ENCODE data around the gene PDE4A.
A peak's percentile ranks its signal among the peaks of the same experiment; 100 is the strongest.

PDE4A gene

DNA sequence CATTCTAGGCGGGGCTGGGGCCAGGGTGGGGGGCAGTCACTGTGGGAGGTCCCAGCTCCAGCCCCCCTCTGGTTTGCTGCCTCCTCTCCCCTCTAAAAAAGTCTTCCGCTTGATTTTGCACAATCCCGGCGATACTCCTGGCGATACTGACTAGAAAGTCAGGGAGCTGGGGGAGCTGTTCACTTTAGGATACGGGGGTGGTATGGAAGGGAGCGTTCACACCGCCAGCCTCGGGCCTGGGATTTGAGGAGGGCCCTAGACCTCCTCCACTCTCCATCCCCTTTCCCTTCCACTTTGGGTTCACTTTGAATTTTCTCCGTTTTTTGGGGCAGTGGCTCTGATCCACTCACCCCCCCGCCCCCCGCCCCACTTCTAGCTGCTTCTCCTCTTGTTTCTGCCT is 47.8 kb downstream of the PDE4A start:
- TF ChIP-seq, protein P1, sequence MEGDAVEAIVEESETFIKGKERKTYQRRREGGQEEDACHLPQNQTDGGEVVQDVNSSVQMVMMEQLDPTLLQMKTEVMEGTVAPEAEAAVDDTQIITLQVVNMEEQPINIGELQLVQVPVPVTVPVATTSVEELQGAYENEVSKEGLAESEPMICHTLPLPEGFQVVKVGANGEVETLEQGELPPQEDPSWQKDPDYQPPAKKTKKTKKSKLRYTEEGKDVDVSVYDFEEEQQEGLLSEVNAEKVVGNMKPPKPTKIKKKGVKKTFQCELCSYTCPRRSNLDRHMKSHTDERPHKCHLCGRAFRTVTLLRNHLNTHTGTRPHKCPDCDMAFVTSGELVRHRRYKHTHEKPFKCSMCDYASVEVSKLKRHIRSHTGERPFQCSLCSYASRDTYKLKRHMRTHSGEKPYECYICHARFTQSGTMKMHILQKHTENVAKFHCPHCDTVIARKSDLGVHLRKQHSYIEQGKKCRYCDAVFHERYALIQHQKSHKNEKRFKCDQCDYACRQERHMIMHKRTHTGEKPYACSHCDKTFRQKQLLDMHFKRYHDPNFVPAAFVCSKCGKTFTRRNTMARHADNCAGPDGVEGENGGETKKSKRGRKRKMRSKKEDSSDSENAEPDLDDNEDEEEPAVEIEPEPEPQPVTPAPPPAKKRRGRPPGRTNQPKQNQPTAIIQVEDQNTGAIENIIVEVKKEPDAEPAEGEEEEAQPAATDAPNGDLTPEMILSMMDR (IDR thresholded peaks at IDR 0.05; ENCODE audit: borderline replicate concordance, insufficient read depth, low read depth, low read length): no peak
- H3K4me3 ChIP-seq (ENCODE audit: low read depth, low read length): no peak overlapping the region

DNA sequence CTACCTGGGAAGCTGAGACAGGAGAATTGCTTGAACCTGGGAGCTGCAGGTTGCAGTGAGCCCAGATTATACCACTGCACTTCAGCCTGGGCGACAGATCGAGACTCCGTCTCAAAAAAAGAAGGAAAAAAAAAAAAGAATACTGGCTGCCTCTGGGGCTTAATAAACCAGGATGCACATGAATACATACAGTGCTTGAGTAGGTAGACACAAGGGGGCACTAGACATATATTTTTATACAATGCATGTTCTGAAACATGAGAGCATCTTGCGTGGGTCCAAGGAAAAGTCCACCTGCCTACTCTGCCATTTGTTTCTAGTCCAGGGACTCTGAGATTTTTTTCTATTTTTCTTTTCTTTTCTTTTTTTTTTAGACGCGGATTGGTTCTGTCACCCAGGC is 51.6 kb downstream of the PDE4A start:
- no peak overlapping the region for H3K4me3 ChIP-seq (ENCODE audit: low read depth, low read length)
- TF ChIP-seq, protein P1 (IDR thresholded peaks at IDR 0.05; ENCODE audit: borderline replicate concordance, insufficient read depth, low read depth, low read length): peak; percentile 9; the same call in 1 of the 2 replicates

DNA sequence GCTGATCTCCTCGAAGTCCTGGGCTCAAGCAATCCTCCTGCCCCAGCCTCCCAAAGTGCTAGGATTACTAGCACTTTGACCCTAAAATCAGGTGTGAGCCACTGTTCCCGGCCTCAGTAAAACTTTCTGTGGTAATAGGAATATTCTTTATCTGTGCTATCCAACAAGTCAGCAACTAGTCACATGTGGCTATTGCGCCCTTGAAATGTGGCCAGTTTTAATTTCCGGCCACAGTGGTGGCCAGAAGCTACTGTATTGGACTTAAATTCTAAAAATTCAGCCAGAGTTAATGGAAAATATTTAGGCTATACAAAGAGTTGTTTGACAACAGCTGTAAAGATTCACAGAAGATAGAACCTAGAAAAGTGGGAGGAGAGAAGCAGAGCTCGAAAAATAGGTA is 52.9 kb downstream of the PDE4A start:
- no peak overlapping the region for H3K4me3 ChIP-seq (ENCODE audit: low read depth, low read length)
- TF ChIP-seq, protein P1 (IDR thresholded peaks at IDR 0.05; ENCODE audit: borderline replicate concordance, insufficient read depth, low read depth, low read length): no peak

DNA sequence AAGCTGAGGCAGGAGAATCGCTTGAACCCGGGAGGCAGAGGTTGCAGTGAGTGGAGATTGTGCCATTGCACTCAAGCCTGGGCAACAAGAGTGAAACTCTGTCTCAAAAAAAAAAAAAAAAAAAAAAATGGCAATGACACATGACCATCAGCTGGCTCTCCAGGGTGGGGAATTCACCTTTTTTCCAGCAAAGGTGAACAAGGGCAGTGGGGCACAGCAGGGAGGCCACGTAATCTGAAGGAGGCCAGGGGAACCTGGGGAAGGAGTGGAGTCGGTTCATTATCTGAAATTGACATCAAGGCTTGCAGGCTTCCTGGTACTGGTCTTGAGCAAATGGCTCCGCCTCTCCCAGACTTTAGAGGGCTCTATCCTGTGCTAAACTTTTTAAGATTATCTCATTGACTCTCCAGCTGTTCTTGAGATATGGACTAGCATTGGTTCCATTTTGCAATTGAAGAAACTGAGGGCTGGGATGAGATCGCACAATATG is 54.7 kb downstream of the PDE4A start:
- no peak overlapping the region for H3K4me3 ChIP-seq (ENCODE audit: low read depth, low read length)
- TF ChIP-seq, protein P1 (IDR thresholded peaks at IDR 0.05; ENCODE audit: borderline replicate concordance, insufficient read depth, low read depth, low read length): no peak

DNA sequence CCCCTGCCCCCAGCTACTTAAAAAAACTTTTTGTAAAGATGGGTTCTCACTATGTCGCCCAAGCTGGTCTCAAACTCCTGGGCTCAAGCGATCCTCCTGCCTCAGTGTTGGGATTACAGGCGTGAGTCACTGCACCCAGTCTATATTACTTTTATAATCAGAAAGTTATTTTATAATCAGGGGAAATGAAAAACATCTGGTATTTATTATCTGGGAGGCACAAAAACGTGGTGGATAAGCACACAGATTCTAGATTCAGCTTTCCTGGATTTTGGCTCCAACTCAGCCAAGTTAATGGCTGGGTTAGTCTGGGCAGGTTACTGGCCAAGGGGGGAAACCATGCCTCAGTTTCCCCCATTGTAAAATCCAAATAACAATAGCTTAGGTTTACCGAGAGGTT is 58.1 kb downstream of the PDE4A start:
- TF ChIP-seq, protein P1 (IDR thresholded peaks at IDR 0.05; ENCODE audit: borderline replicate concordance, insufficient read depth, low read depth, low read length): no peak
- H3K4me3 ChIP-seq (ENCODE audit: low read depth, low read length): no peak overlapping the region

DNA sequence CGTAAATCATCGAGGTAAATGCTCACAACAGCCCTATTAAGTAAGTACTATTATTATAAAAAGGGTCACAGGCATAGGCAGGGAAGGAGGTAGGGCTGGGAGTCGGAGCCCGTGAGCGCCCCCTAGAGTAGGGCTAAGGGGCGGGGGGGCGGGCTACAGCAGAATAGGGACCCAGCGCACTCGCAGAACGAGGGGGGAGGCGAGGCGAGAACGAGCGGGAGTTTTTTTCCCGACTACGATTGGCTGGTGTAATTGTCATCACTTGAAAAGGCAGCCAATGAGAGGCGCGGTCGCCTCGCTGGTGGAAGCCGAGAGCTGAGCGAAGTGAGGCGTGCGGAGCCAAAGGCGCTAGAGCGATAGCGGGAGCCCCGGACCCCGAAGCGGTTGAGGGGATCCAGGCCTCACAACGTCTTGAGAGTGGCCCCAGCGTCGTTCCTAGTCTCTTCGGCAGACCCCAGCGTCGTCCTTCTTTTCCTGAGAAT is 58.6 kb downstream of the PDE4A start:
- no peak overlapping the region for H3K4me3 ChIP-seq (ENCODE audit: low read depth, low read length)
- TF ChIP-seq, protein P1 (IDR thresholded peaks at IDR 0.05; ENCODE audit: borderline replicate concordance, insufficient read depth, low read depth, low read length): peak; percentile 20; the same call in 1 of the 2 replicates

DNA sequence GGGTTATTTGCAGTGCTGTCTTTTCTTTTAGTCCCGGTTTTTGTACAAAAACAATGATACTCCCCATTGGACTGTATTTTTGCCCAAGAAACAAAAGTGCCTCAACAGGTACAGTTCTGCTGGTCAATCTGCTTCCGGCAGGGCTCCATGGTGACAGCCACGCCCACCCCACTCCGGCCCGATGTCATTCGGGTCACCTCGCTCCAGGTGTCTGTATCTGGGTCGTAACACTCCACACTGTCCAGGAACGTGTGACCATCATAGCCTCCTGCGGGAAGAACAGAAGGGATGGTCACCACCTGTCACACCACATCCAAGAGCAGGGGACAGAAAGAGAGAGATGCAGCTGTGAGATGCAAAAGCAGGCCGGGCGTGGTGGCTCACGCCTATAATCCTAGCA is 66.2 kb downstream of the PDE4A start:
- TF ChIP-seq, protein P1 (IDR thresholded peaks at IDR 0.05; ENCODE audit: borderline replicate concordance, insufficient read depth, low read depth, low read length): no peak
- no peak overlapping the region for H3K4me3 ChIP-seq (ENCODE audit: low read depth, low read length)
